SK-N-SH treated with all-trans-retinoic acid at 6 μM for 48 hours (cell line): ENCODE data around the gene ZBTB38.

Experiments
- ATAC-seq: fragments of 200-7000 bp; cut with Tn5 transposase; 3 replicates; pipeline ENCODE4 v1.9.1; 2020; ENCODE audit warnings: mild to moderate bottlenecking, moderate library complexity
- ARNTL ChIP-seq: fragments of 450-650 bp; formaldehyde crosslinking; IDR thresholded peaks from 2 replicates; pipeline ENCODE4 v1.5.0; 2020; ENCODE audit warnings: low read depth, mild to moderate bottlenecking, moderate library complexity, borderline replicate concordance
- BACH2 ChIP-seq: fragments of 250-450 bp; sonication (Bioruptor Pico); IDR thresholded peaks from 2 replicates; pipeline ENCODE4 v1.9.0; 2021; ENCODE audit warnings: mild to moderate bottlenecking, borderline replicate concordance
- CSDC2 ChIP-seq: fragments of 250-450 bp; sonication (Bioruptor Pico); IDR thresholded peaks from 2 replicates; pipeline ENCODE4 v1.5.0; 2020; ENCODE audit warnings: mild to moderate bottlenecking, moderate library complexity
- GLIS3 ChIP-seq: fragments of 250-450 bp; sonication (Bioruptor Pico); IDR thresholded peaks from 2 replicates; pipeline ENCODE4 v1.5.0; 2020; ENCODE audit warnings: mild to moderate bottlenecking, moderate library complexity
- ISL1 ChIP-seq: fragments of 250-450 bp; sonication (Bioruptor Pico); IDR thresholded peaks from 2 replicates; pipeline ENCODE4 v2.1.2; 2022; ENCODE audit warnings: mild to moderate bottlenecking, moderate library complexity
- OSR1 ChIP-seq: fragments of 250-450 bp; sonication (Bioruptor Pico); IDR thresholded peaks from 2 replicates; pipeline ENCODE4 v1.8.0; 2022; ENCODE audit warnings: moderate library complexity, mild to moderate bottlenecking, inconsistent platforms
- PPARA ChIP-seq: fragments of 250-450 bp; sonication (Bioruptor Pico); IDR thresholded peaks from 2 replicates; pipeline ENCODE4 v1.5.0; 2020; ENCODE audit warnings: mild to moderate bottlenecking, borderline replicate concordance
- RARB ChIP-seq: fragments of 250-450 bp; sonication (Bioruptor Pico); IDR thresholded peaks from 2 replicates; pipeline ENCODE4 v1.8.0; 2021; ENCODE audit warnings: mild to moderate bottlenecking, moderate library complexity
- SNAI2 ChIP-seq: fragments of 250-450 bp; sonication (Bioruptor Pico); IDR thresholded peaks from 2 replicates; pipeline ENCODE4 v1.5.0; 2020; ENCODE audit warnings: mild to moderate bottlenecking, moderate library complexity
- TCF4 ChIP-seq: fragments of 250-450 bp; sonication (Bioruptor Pico); IDR thresholded peaks from 2 replicates; pipeline ENCODE4 v1.8.0; 2021; ENCODE audit warnings: mild to moderate bottlenecking, moderate library complexity, borderline replicate concordance
- ZC3H10 ChIP-seq: fragments of 250-450 bp; sonication (Bioruptor Pico); IDR thresholded peaks from 2 replicates; pipeline ENCODE4 v1.5.1; 2021; ENCODE audit warnings: mild to moderate bottlenecking, moderate library complexity
- ZFP30 ChIP-seq: fragments of 450-650 bp; formaldehyde crosslinking; IDR thresholded peaks from 2 replicates; pipeline ENCODE4 v1.5.0; 2022; ENCODE audit warnings: mild to moderate bottlenecking, moderate library complexity
- ZNF565 ChIP-seq: fragments of 450-650 bp; formaldehyde crosslinking; conservative IDR thresholded peaks from 2 replicates; pipeline ENCODE4 v1.5.0; 2020; ENCODE audit warnings: low read depth, mild to moderate bottlenecking, moderate library complexity
- ZNF70 ChIP-seq: fragments of 450-650 bp; formaldehyde crosslinking; IDR thresholded peaks from 2 replicates; pipeline ENCODE4 v1.5.0; 2020; ENCODE audit warnings: mild to moderate bottlenecking, moderate library complexity
- ZNF8 ChIP-seq: fragments of 450-650 bp; formaldehyde crosslinking; IDR thresholded peaks from 2 replicates; pipeline ENCODE4 v1.5.0; 2020; ENCODE audit warnings: mild to moderate bottlenecking, moderate library complexity
- TF ChIP-seq, protein P1 (sequence below): fragments of 250-450 bp; sonication (Bioruptor Pico); IDR thresholded peaks from 2 replicates; pipeline ENCODE4 v1.5.0; 2020; ENCODE audit warnings: mild to moderate bottlenecking, moderate library complexity
- TF ChIP-seq, protein P2 (sequence below): fragments of 250-450 bp; sonication (Bioruptor Pico); IDR thresholded peaks from 2 replicates; pipeline ENCODE4 v1.8.0; 2021; ENCODE audit warnings: low read depth, mild to moderate bottlenecking, moderate library complexity, borderline replicate concordance
- TF ChIP-seq, protein P3 (sequence below): fragments of 250-450 bp; sonication (Bioruptor Pico); IDR thresholded peaks from 2 replicates; pipeline ENCODE4 v1.5.1; 2021; ENCODE audit warnings: mild to moderate bottlenecking, moderate library complexity
- TF ChIP-seq, protein P4 (sequence below): fragments of 250-450 bp; sonication (Bioruptor Pico); IDR thresholded peaks from 2 replicates; pipeline ENCODE4 v1.8.0; 2020; ENCODE audit warnings: mild to moderate bottlenecking, moderate library complexity, borderline replicate concordance

Gene ZBTB38

DNA sequence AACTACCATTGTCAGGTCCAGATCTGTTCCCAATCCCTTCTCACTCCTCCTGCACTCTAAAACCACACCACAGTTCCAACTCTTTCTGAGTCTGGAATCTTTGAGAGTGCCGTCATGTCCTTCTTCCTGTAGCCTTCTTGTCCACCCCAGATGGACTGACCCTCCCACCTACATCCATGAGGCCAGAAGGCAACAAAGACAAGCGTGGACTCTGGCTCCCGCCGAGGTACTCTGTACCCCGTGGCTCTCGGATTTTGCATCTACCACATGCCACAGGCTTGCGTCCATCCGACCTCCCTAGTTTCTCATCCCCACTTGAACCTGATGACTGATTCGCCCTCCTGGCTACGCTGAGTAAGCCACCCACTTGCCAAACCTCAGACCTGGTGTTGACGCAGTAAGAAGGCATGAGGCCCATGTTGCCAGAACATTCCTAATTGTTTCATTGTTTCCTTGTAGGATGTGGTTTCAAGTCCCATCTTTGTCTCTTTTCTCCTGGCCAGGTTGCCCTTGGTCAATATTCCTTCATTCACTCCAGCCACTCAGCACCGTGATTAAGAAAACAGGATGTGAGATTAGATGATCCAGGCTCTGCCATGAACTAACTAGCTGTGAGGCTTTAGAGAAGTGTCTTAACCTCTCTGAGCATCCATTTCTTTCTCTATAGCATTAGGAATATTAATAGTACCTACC, 1.1 kb upstream of the ZBTB38 start:
- ATAC-seq, result peak; percentile 47
- TF ChIP-seq ZC3H10 (0 out of 2 replicates have a peak, but pooled peaks have one; percentile 43), ISL1 (CRISPR knock-in tag) (no peak), CSDC2 (CRISPR knock-in tag) (0 out of 2 replicates have a peak, but pooled peaks have one; percentile 11)
- TF ChIP-seq, protein P1, sequence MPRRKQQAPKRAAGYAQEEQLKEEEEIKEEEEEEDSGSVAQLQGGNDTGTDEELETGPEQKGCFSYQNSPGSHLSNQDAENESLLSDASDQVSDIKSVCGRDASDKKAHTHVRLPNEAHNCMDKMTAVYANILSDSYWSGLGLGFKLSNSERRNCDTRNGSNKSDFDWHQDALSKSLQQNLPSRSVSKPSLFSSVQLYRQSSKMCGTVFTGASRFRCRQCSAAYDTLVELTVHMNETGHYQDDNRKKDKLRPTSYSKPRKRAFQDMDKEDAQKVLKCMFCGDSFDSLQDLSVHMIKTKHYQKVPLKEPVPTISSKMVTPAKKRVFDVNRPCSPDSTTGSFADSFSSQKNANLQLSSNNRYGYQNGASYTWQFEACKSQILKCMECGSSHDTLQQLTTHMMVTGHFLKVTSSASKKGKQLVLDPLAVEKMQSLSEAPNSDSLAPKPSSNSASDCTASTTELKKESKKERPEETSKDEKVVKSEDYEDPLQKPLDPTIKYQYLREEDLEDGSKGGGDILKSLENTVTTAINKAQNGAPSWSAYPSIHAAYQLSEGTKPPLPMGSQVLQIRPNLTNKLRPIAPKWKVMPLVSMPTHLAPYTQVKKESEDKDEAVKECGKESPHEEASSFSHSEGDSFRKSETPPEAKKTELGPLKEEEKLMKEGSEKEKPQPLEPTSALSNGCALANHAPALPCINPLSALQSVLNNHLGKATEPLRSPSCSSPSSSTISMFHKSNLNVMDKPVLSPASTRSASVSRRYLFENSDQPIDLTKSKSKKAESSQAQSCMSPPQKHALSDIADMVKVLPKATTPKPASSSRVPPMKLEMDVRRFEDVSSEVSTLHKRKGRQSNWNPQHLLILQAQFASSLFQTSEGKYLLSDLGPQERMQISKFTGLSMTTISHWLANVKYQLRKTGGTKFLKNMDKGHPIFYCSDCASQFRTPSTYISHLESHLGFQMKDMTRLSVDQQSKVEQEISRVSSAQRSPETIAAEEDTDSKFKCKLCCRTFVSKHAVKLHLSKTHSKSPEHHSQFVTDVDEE (CRISPR knock-in tag), result no peak

DNA sequence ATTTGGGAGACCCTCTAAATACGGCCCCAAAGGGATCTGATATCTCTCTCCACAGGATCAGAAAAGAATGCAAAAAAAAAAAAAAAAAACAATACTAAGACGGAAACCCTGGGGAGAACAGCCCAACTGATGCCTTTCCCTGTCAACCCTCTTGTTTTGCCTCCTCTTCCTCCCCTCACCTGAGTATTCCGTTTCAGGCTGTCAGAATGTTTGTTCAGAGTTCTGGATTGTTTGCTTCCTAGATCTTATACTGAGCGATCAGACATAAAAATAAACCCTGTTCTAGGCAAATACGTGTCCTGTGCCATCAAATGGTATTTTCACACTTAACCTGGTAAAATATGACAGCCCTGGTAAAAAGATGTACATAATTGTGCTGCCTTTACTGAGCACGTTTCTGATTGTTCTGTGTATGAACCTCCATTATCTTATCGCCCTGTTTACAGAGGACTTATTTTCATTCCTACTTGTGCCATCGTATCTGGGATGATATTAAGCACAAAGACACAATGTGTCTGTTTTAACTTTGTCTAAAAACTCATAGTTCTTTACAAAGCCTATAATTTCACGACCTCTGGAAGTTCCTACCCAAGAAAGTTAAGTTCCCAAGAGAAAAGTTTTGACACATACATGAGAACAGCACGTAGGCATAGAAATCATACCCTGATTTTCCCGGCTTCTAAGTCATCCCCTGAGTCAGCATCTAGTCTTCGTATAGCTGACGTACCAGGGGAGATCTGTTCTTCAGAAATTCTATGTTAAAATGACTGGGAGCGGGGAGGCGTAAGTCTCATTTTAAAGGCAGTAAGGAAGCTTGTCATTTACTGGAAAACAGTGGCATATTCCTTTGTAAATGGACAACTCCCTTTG, 856 bp downstream of the ZBTB38 start:
- no peak for TF ChIP-seq CSDC2 (CRISPR knock-in tag)
- no peak for TF ChIP-seq PPARA (CRISPR knock-in tag)
- no peak for TF ChIP-seq ZNF8 (CRISPR knock-in tag)
- no peak for TF ChIP-seq ZFP30 (CRISPR knock-in tag)
- TF ChIP-seq ISL1 (CRISPR knock-in tag), result no peak
- TF ChIP-seq RARB (CRISPR knock-in tag), result no peak
- TF ChIP-seq, protein P2, sequence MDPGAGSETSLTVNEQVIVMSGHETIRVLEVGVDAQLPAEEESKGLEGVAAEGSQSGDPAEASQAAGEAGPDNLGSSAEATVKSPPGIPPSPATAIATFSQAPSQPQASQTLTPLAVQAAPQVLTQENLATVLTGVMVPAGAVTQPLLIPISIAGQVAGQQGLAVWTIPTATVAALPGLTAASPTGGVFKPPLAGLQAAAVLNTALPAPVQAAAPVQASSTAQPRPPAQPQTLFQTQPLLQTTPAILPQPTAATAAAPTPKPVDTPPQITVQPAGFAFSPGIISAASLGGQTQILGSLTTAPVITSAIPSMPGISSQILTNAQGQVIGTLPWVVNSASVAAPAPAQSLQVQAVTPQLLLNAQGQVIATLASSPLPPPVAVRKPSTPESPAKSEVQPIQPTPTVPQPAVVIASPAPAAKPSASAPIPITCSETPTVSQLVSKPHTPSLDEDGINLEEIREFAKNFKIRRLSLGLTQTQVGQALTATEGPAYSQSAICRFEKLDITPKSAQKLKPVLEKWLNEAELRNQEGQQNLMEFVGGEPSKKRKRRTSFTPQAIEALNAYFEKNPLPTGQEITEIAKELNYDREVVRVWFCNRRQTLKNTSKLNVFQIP, result no peak
- TF ChIP-seq, protein P1 (CRISPR knock-in tag), result no peak
- TF ChIP-seq, protein P3, sequence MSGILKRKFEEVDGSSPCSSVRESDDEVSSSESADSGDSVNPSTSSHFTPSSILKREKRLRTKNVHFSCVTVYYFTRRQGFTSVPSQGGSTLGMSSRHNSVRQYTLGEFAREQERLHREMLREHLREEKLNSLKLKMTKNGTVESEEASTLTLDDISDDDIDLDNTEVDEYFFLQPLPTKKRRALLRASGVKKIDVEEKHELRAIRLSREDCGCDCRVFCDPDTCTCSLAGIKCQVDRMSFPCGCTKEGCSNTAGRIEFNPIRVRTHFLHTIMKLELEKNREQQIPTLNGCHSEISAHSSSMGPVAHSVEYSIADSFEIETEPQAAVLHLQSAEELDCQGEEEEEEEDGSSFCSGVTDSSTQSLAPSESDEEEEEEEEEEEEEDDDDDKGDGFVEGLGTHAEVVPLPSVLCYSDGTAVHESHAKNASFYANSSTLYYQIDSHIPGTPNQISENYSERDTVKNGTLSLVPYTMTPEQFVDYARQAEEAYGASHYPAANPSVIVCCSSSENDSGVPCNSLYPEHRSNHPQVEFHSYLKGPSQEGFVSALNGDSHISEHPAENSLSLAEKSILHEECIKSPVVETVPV, result no peak
- no peak for TF ChIP-seq ZNF565 (CRISPR knock-in tag)
- TF ChIP-seq OSR1, result no peak
- TF ChIP-seq TCF4, result no peak
- TF ChIP-seq, protein P4, sequence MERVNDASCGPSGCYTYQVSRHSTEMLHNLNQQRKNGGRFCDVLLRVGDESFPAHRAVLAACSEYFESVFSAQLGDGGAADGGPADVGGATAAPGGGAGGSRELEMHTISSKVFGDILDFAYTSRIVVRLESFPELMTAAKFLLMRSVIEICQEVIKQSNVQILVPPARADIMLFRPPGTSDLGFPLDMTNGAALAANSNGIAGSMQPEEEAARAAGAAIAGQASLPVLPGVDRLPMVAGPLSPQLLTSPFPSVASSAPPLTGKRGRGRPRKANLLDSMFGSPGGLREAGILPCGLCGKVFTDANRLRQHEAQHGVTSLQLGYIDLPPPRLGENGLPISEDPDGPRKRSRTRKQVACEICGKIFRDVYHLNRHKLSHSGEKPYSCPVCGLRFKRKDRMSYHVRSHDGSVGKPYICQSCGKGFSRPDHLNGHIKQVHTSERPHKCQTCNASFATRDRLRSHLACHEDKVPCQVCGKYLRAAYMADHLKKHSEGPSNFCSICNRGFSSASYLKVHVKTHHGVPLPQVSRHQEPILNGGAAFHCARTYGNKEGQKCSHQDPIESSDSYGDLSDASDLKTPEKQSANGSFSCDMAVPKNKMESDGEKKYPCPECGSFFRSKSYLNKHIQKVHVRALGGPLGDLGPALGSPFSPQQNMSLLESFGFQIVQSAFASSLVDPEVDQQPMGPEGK (CRISPR knock-in tag), result no peak
- no peak for TF ChIP-seq BACH2 (CRISPR knock-in tag)
- no peak for TF ChIP-seq ZNF70
- TF ChIP-seq GLIS3 (CRISPR knock-in tag), result no peak
- ATAC-seq, result no peak

DNA sequence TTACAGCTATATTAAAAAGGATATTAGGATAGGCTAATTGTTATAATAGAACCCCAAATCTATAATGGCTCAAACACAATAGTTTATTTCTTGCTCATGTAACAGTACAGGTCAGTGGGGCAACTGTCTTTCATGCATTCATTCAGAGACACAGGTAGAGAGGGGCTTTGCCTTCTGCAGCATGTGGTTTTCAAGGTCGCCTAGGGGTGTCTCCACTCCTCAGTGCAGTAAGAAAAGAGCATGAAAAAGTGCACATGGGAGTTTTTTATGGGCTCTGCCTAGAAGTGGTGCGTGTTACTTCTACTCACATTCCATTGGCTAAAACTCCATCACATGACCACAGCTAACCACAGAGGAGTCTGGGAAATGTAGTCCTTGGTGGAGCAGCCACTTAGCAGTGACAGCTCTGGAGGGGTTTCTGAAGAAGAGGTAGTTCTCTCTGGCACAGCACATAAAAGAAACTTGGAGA, 1.8 kb downstream of the ZBTB38 start:
- ATAC-seq, result peak; percentile 83
- TF ChIP-seq ZNF565 (CRISPR knock-in tag) (no peak), BACH2 (CRISPR knock-in tag) (no peak), OSR1 (no peak), PPARA (CRISPR knock-in tag) (no peak), TCF4 (no peak), RARB (CRISPR knock-in tag) (no peak), GLIS3 (CRISPR knock-in tag) (no peak), ARNTL (no peak), SNAI2 (CRISPR knock-in tag) (no peak), ISL1 (CRISPR knock-in tag) (no peak)
- TF ChIP-seq, protein P3, result no peak
- TF ChIP-seq, protein P4 (CRISPR knock-in tag), result no peak
